Gastroesophageal sphincter (tissue), 4 donors: ENCODE data around the gene TXNDC5. TPM values are rescaled to one million over a fixed set of nuclear protein-coding genes. Genes with fewer than 3 reads are reported as not detected.

Experiments
- ATAC-seq: fragments of 150-250 bp; one replicate; pipeline ENCODE4 v1.9.1; 2016; ENCODE audit warnings: mild to moderate bottlenecking, moderate library complexity
- H3K27ac ChIP-seq, 4 donors: fragments of 200-600 bp; sonication (generic) in 3 of 4; 1 replicate in 3 of 4; 2 replicates in 1 of 4; pipeline ENCODE4 v1.5.1; 2016 to 2019
- H3K27me3 ChIP-seq: fragments of 200-600 bp; sonication (generic); one replicate; pipeline ENCODE4 v1.5.1; 2019
- H3K36me3 ChIP-seq, 2 donors: fragments of 200-600 bp; sonication (generic); one replicate each; pipeline ENCODE4 v1.5.1; 2019; ENCODE audit warnings: control low read depth in 1 of 2
- H3K4me1 ChIP-seq, 3 donors: fragments of 200-600 bp; sonication (generic); 1 replicate in 2 of 3; 2 replicates in 1 of 3; pipeline ENCODE4 v1.5.1; 2016 to 2019; ENCODE audit warnings: control low read depth in 2 of 3
- H3K4me3 ChIP-seq, 2 donors: fragments of 200-600 bp; sonication (generic); one replicate each; pipeline ENCODE4 v1.5.1; 2019; ENCODE audit warnings: mild to moderate bottlenecking in 1 of 2, moderate library complexity in 1 of 2
- H3K9me3 ChIP-seq, 3 donors: fragments of 200-600 bp; sonication (generic); one replicate each; pipeline ENCODE4 v1.5.1; 2017 to 2019; ENCODE audit warnings: control low read depth in 2 of 3
- EP300 ChIP-seq: sonication (generic); formaldehyde crosslinking; IDR thresholded peaks from one replicate; pipeline ENCODE4 v1.6.1; 2017; ENCODE audit warnings: antibody characterized with exemption, mild to moderate bottlenecking
- POLR2A ChIP-seq, 2 donors: fragments of 450-650 bp; IDR thresholded peaks; one replicate each; pipeline ENCODE4 v1.6.1; 2017; ENCODE audit warnings: antibody characterized with exemption in 2 of 2, mild to moderate bottlenecking in 2 of 2, moderate library complexity in 1 of 2
- POLR2AphosphoS5 ChIP-seq: sonication (generic); formaldehyde crosslinking; IDR thresholded peaks from one replicate; pipeline ENCODE4 v1.6.1; 2017; ENCODE audit warnings: antibody characterized with exemption
- WGBS, 2 donors: methylation state at CpG; one replicate each; pipeline ENCODE4 v1.1.5; 2018; ENCODE audit warnings: low coverage in 1 of 2; 5-methylcytosine and 5-hydroxymethylcytosine counted together
- total RNA-seq, 4 donors: library from RNA; depleted of rRNA; stranded (reverse); fragments of >200 nt; gene quantifications; one replicate each; pipeline ENCODE4 v1.1.0, GENCODE V29; 2016
- TF ChIP-seq, protein P1 (sequence below), 4 experiments: fragments of 200-600 bp in 2 of 4; fragments of 450-650 bp in 2 of 4; sonication (generic) in 1 of 4; IDR thresholded peaks; one replicate each; pipeline ENCODE4 v1.5.1; 2017 to 2019; ENCODE audit warnings: antibody characterized with exemption in 4 of 4, mild to moderate bottlenecking in 2 of 4, moderate library complexity in 2 of 4

Gene TXNDC5
- total RNA-seq, 4 donors from 2014 or later, result 56.5 to 136 (median 100) TPM

GRCh38 chr6:7880718-7881107 is 29.9 kb downstream of the TXNDC5 start:
- Histone ChIP-seq H3K27ac (no peak overlapping the region), H3K4me1 (no peaks in the 10 kb centered on the region), H3K36me3 (peaks cover 0 to 66% of the 10 kb centered on the region in 2 donors), H3K9me3 (no peaks in the 10 kb centered on the region), H3K27me3 (no peaks in the 10 kb centered on the region), H3K4me3 (no peak overlapping the region)
- WGBS, 2 donors, result 94% methylated on average over 9 of the region's 9 CpGs
- TF ChIP-seq EP300, result no peak
- TF ChIP-seq POLR2AphosphoS5, result no peak
- TF ChIP-seq, protein P1, sequence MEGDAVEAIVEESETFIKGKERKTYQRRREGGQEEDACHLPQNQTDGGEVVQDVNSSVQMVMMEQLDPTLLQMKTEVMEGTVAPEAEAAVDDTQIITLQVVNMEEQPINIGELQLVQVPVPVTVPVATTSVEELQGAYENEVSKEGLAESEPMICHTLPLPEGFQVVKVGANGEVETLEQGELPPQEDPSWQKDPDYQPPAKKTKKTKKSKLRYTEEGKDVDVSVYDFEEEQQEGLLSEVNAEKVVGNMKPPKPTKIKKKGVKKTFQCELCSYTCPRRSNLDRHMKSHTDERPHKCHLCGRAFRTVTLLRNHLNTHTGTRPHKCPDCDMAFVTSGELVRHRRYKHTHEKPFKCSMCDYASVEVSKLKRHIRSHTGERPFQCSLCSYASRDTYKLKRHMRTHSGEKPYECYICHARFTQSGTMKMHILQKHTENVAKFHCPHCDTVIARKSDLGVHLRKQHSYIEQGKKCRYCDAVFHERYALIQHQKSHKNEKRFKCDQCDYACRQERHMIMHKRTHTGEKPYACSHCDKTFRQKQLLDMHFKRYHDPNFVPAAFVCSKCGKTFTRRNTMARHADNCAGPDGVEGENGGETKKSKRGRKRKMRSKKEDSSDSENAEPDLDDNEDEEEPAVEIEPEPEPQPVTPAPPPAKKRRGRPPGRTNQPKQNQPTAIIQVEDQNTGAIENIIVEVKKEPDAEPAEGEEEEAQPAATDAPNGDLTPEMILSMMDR (IDR thresholded peaks at IDR 0.05), result no peak
- TF ChIP-seq POLR2A (IDR thresholded peaks at IDR 0.05), result no peak
- no peak for ATAC-seq

DNA sequence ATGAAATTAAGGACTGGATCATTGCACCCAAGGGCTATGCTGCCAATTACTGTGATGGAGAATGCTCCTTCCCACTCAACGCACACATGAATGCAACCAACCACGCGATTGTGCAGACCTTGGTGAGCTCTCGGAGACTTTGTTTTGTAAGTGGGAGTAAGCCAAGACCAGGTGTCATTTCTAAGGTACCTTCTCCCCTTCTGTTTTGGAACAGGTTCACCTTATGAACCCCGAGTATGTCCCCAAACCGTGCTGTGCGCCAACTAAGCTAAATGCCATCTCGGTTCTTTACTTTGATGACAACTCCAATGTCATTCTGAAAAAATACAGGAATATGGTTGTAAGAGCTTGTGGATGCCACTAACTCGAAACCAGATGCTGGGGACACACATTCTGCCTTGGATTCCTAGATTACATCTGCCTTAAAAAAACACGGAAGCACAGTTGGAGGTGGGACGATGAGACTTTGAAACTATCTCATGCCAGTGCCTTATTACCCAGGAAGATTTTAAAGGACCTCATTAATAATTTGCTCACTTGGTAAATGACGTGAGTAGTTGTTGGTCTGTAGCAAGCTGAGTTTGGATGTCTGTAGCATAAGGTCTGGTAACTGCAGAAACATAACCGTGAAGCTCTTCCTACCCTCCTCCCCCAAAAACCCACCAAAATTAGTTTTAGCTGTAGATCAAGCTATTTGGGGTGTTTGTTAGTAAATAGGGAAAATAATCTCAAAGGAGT is 30.4 kb downstream of the TXNDC5 start:
- ATAC-seq, result no peak

GRCh38 chr6:7879579-7879978 is 31.0 kb downstream of the TXNDC5 start:
- peaks cover 0 to 54% of the 10 kb centered on the region in 2 donors for H3K36me3 ChIP-seq
- H3K27ac ChIP-seq, result no peak overlapping the region
- no peaks in the 10 kb centered on the region for H3K9me3 ChIP-seq
- WGBS, 2 donors, result 93 to 100% methylated on average over 1 to 3 of the region's 6 CpGs
- no peak for TF ChIP-seq EP300
- no peak for TF ChIP-seq POLR2A (IDR thresholded peaks at IDR 0.05)
- TF ChIP-seq POLR2AphosphoS5, result no peak
- TF ChIP-seq, protein P1 (IDR thresholded peaks at IDR 0.05), result no peak
- H3K4me1 ChIP-seq, result no peaks in the 10 kb centered on the region
- H3K4me3 ChIP-seq, result no peak overlapping the region
- H3K27me3 ChIP-seq, result no peaks in the 10 kb centered on the region
- ATAC-seq, result no peak

More for the DNA sequence above, 30.4 kb downstream of the TXNDC5 start:
- H3K9me3 ChIP-seq, result no peaks in the 10 kb centered on the region
- TF ChIP-seq POLR2AphosphoS5 (no peak), EP300 (no peak), POLR2A (IDR thresholded peaks at IDR 0.05) (no peak)
- TF ChIP-seq, protein P1 (IDR thresholded peaks at IDR 0.05), result no peak
- no peaks in the 10 kb centered on the region for H3K27me3 ChIP-seq
- no peak overlapping the region for H3K4me3 ChIP-seq
- WGBS, 2 donors, result 83 to 93% methylated on average over 8 to 13 of the region's 13 CpGs
- H3K4me1 ChIP-seq, result no peaks in the 10 kb centered on the region
- H3K27ac ChIP-seq, result no peak overlapping the region
- peaks cover 0 to 60% of the 10 kb centered on the region in 2 donors for H3K36me3 ChIP-seq

DNA sequence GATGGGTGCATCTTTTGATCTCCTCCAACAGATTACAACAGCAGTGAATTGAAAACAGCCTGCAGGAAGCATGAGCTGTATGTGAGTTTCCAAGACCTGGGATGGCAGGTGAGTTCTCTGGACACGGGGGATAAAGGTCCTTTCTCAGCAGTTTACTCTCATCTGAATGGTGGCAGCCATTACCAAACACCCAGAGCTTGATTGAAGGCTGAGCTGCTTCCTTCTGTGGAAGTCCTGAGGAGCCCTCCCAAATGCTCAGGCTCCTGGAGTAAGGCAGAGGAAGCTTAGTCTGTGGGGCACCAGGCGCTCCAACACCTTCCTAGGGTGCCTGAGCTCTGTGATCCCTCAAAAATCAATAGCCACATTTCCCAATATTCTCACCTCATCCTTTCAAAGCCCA is 31.5 kb downstream of the TXNDC5 start:
- Histone ChIP-seq H3K36me3 (peaks cover 0 to 49% of the 10 kb centered on the region in 2 donors), H3K4me3 (no peak overlapping the region), H3K9me3 (no peaks in the 10 kb centered on the region), H3K27me3 (no peaks in the 10 kb centered on the region), H3K4me1 (no peaks in the 10 kb centered on the region), H3K27ac (no peak overlapping the region)
- TF ChIP-seq EP300, result no peak
- 89 to 100% methylated on average over 1 of the region's 2 CpGs for WGBS, 2 donors
- ATAC-seq, result no peak

DNA sequence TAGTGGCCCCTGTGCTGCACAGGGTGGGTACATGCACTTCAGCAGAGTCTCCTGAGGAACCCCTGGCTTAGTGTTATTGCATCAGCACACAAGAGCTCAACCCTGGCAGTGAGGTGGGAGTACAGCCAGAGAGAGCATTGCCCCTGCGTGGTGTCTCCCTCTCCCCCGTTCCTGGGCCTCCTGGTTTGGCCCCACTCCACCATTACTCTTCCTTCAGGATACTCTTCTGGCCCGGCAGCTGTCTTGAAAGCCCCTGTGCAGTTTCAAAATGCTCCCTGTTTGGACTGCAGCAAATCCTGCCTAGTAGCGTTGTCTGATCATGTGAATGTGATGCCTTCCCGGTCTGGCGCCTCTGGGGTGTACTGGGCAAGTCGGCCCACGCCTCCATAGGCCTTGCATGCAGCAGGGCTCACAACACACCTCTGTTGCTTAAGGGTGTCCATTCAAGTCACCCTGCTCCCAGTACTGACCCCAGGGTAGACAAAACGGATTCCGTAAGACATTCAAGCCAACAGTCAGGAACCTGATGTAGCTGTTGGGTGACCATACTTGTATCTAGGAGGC is 32.1 kb downstream of the TXNDC5 start:
- ATAC-seq, result no peak
- WGBS, 2 donors, result 56 to 60% methylated on average over 4 to 5 of the region's 10 CpGs

DNA sequence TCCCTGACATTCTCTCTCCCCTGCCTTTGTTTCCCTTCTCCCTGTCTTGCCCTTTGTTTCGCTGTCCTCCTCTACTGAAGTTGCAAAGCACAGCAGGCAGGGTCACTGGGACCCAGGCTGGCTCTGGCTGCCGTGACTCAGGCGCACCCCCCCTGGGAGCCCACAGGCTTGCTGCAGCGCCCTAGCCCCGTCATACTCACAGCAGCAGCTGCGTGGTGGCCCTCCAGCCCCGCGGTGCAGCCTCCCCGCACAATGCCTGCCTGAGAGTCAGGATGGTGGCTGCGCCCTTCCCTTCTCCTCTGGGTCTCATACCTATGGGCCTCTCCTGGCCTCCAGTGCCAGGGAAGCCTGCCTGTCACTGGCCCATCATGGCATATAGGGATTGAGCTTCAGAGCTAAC is 41.7 kb downstream of the TXNDC5 start:
- H3K9me3 ChIP-seq, result peaks cover 0 to 8% (median 0%) of the 10 kb centered on the region in 3 donors
- H3K36me3 ChIP-seq, result no peaks in the 10 kb centered on the region
- H3K4me3 ChIP-seq, result no peak overlapping the region
- ATAC-seq, result no peak
- H3K27me3 ChIP-seq, result no peaks in the 10 kb centered on the region
- WGBS, 2 donors, result 80 to 100% methylated on average over 2 to 3 of the region's 10 CpGs
- no peaks in the 10 kb centered on the region for H3K4me1 ChIP-seq
- TF ChIP-seq, protein P1 (IDR thresholded peaks at IDR 0.05), result no peak
- TF ChIP-seq EP300 (no peak), POLR2A (IDR thresholded peaks at IDR 0.05) (no peak), POLR2AphosphoS5 (no peak)
- no peak overlapping the region for H3K27ac ChIP-seq

More for the DNA sequence above, 32.1 kb downstream of the TXNDC5 start:
- Histone ChIP-seq H3K36me3 (peaks cover 0 to 43% of the 10 kb centered on the region in 2 donors), H3K9me3 (peaks cover 0 to under 1% (median 0%) of the 10 kb centered on the region in 3 donors), H3K27me3 (no peaks in the 10 kb centered on the region), H3K4me3 (no peak overlapping the region), H3K27ac (no peak overlapping the region), H3K4me1 (no peaks in the 10 kb centered on the region)
- no peak for TF ChIP-seq POLR2AphosphoS5
- TF ChIP-seq POLR2A (IDR thresholded peaks at IDR 0.05), result no peak
- no peak for TF ChIP-seq EP300
